ENCODE data around the gene TEC. TPM values are rescaled to one million over a fixed set of nuclear protein-coding genes. Genes with fewer than 3 reads are reported as not detected.

The TEC gene
- total and polyA plus RNA-seq, 2 of the 8 experiments (the other 6 are each of a cell fraction or from before 2014, with no cell fraction given): 0.73 to 1.8 TPM

DNA sequence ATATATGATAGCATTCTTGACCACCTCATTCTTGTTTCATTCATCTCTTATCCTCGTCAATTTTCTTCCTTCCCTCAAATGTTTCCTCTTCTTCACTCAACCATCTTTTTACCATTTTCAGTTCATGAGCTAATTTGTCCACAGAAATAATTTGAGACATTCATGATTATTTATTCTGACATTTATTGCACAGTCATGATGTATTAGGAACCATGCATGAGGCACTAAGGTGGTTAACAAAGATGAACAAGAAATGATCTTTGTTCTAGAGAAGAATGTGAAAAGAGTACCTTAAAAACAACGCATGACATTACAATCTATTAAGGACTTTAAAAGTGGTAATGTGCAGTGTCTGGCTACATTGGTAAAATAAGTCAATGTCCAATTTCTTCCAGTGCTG, 27.9 kb downstream of the TEC start:
- H3K23me2 ChIP-seq (ENCODE audit: low read depth, low read length): no peaks in the 10 kb centered on the region
- WGBS, 2 experiments (ENCODE audit: extremely low coverage in 1 of 2, insufficient coverage in 1 of 2, insufficient read length in 1 of 2, insufficient replicate concordance in 2 of 2, low coverage in 1 of 2, low lambda C conversion rate in 2 of 2, missing lambda C conversion rate in 1 of 2): 86 to 100% methylated on average over 1 to 2 of the region's 2 CpGs
- no peak overlapping the region for H2BK12ac ChIP-seq (ENCODE audit: low read depth, low read length)
- H3K27me3 ChIP-seq (replicated peaks in 1 of 4; ENCODE audit: control insufficient read depth in 3 of 4, extremely low read depth in 1 of 4, insufficient read depth in 3 of 4, low read length in 3 of 4): no peaks in the 10 kb centered on the region
- H2BK15ac ChIP-seq (ENCODE audit: low read length): no peak overlapping the region
- no peak overlapping the region for H3K4me2 ChIP-seq (ENCODE audit: insufficient read depth in 1 of 2, low read depth in 2 of 2, low read length in 2 of 2)
- H3K23ac ChIP-seq (ENCODE audit: insufficient read length): no peak overlapping the region
- no peak overlapping the region for H2BK20ac ChIP-seq (ENCODE audit: low read length)
- no peak overlapping the region for H3K14ac ChIP-seq (ENCODE audit: insufficient read length)
- H2AK5ac ChIP-seq (ENCODE audit: low read depth, low read length): no peak overlapping the region
- no peak overlapping the region for H4K91ac ChIP-seq (replicated peaks; ENCODE audit: insufficient read length, low read length)
- no peak overlapping the region for H4K5ac ChIP-seq (ENCODE audit: insufficient read length, low read depth, low read length)
- no peak overlapping the region for H3K18ac ChIP-seq (ENCODE audit: extremely low read depth, low read length)
- no peak overlapping the region for H3K9ac ChIP-seq (replicated peaks in 1 of 4; ENCODE audit: extremely low read depth in 1 of 4, low read depth in 3 of 4, low read length in 3 of 4)
- H2BK120ac ChIP-seq (replicated peaks; ENCODE audit: low read depth, low read length): no peak overlapping the region
- no peaks in the 10 kb centered on the region for H3K36me3 ChIP-seq (ENCODE audit: control insufficient read depth in 2 of 4, insufficient read depth in 4 of 4, low read length in 3 of 4)
- H3K4ac ChIP-seq (replicated peaks; ENCODE audit: insufficient read length, low read depth, low read length): no peak overlapping the region
- ChIA-PET POLR2A (ENCODE audit: partially characterized antibody) (interaction anchor here (0.5 kb wide), 1 partner anchor 11 kb away, joined by 3 read pairs; no protein-coding TSS in a partner anchor), CTCF (ENCODE audit: partially characterized antibody) (interaction anchor here (0.6 kb wide), 1 partner anchor 595 kb away, joined by 4 read pairs; no protein-coding TSS in a partner anchor)
- no peaks in the 10 kb centered on the region for H4K20me1 ChIP-seq (replicated peaks in 1 of 2; ENCODE audit: control insufficient read depth in 1 of 2, insufficient read depth in 2 of 2, low read length in 2 of 2)
- FAIRE-seq (no peak), DNase-seq (ENCODE audit: low read depth in 1 of 2, low spot score in 2 of 2) (no peak)
- no peaks in the 10 kb centered on the region for H3K79me2 ChIP-seq (ENCODE audit: control insufficient read depth in 1 of 2, insufficient read depth in 2 of 2, low read length in 2 of 2)
- no peak overlapping the region for H3K27ac ChIP-seq (ENCODE audit: low read depth, low read length)
- no peak overlapping the region for H3K56ac ChIP-seq (replicated peaks; ENCODE audit: insufficient read length, low read depth, low read length)
- no peaks in the 10 kb centered on the region for H3K4me1 ChIP-seq (replicated peaks in 1 of 4; ENCODE audit: control insufficient read depth in 3 of 4, insufficient read depth in 4 of 4, low read length in 3 of 4)
- H3K4me3 ChIP-seq (ENCODE audit: extremely low read depth in 1 of 4, insufficient read depth in 2 of 4, low read depth in 3 of 4, low read length in 4 of 4): no peak overlapping the region
- H4K8ac ChIP-seq (ENCODE audit: extremely low read depth, insufficient read depth, low read length): no peak overlapping the region
- no peak overlapping the region for H2AFZ ChIP-seq (ENCODE audit: low read length)
- no peaks in the 10 kb centered on the region for H3K79me1 ChIP-seq (ENCODE audit: low read depth, low read length)
- H3K9me3 ChIP-seq (ENCODE audit: insufficient read depth in 2 of 2, low read depth in 1 of 2, low read length in 1 of 2): no peaks in the 10 kb centered on the region
- no peak overlapping the region for H2BK5ac ChIP-seq (ENCODE audit: low read depth, low read length)
- TF ChIP-seq EGR1 (IDR thresholded peaks at IDR 0.05; ENCODE audit: borderline replicate concordance, low read depth, low read length) (no peak), POLR2A (IDR thresholded peaks at IDR 0.05; ENCODE audit: control extremely low read depth in 1 of 2, low read depth in 2 of 2, low read length in 2 of 2) (no peak), PHF8 (conservative IDR thresholded peaks at IDR 0.05; ENCODE audit: low read depth, low read length) (no peak), JUN (IDR thresholded peaks at IDR 0.05; ENCODE audit: low read depth, low read length) (no peak), HDAC6 (IDR thresholded peaks at IDR 0.05; ENCODE audit: low read depth, low read length) (no peak), RXRA (IDR thresholded peaks at IDR 0.05; ENCODE audit: insufficient read depth, low read depth, low read length) (no peak), ASH2L (IDR thresholded peaks at IDR 0.05; ENCODE audit: low read length) (no peak)
- TF ChIP-seq, protein P1, sequence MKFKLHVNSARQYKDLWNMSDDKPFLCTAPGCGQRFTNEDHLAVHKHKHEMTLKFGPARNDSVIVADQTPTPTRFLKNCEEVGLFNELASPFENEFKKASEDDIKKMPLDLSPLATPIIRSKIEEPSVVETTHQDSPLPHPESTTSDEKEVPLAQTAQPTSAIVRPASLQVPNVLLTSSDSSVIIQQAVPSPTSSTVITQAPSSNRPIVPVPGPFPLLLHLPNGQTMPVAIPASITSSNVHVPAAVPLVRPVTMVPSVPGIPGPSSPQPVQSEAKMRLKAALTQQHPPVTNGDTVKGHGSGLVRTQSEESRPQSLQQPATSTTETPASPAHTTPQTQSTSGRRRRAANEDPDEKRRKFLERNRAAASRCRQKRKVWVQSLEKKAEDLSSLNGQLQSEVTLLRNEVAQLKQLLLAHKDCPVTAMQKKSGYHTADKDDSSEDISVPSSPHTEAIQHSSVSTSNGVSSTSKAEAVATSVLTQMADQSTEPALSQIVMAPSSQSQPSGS (IDR thresholded peaks at IDR 0.05; ENCODE audit: low read length): no peak
- TF ChIP-seq, protein P2, sequence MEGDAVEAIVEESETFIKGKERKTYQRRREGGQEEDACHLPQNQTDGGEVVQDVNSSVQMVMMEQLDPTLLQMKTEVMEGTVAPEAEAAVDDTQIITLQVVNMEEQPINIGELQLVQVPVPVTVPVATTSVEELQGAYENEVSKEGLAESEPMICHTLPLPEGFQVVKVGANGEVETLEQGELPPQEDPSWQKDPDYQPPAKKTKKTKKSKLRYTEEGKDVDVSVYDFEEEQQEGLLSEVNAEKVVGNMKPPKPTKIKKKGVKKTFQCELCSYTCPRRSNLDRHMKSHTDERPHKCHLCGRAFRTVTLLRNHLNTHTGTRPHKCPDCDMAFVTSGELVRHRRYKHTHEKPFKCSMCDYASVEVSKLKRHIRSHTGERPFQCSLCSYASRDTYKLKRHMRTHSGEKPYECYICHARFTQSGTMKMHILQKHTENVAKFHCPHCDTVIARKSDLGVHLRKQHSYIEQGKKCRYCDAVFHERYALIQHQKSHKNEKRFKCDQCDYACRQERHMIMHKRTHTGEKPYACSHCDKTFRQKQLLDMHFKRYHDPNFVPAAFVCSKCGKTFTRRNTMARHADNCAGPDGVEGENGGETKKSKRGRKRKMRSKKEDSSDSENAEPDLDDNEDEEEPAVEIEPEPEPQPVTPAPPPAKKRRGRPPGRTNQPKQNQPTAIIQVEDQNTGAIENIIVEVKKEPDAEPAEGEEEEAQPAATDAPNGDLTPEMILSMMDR (IDR thresholded peaks at IDR 0.05; ENCODE audit: control extremely low read depth in 1 of 3, insufficient read depth in 1 of 3, low read depth in 1 of 3, low read length in 3 of 3): no peak

All from H1 (cell line).